Islet of Langerhans (tissue), 1 donor: ENCODE measurements around the gene DOCK7.
"Not testable (repeated sequence)": the region's sequence is repeated elsewhere in the genome, so short reads cannot be mapped to it uniquely, and the experiment has no call there.

Experiments
- FAIRE-seq: peaks from one replicate; lab custom pipeline; 2011; peaks lifted over from hg19 to GRCh38; lab: Jason Lieb, UNC

DOCK7 gene

DNA sequence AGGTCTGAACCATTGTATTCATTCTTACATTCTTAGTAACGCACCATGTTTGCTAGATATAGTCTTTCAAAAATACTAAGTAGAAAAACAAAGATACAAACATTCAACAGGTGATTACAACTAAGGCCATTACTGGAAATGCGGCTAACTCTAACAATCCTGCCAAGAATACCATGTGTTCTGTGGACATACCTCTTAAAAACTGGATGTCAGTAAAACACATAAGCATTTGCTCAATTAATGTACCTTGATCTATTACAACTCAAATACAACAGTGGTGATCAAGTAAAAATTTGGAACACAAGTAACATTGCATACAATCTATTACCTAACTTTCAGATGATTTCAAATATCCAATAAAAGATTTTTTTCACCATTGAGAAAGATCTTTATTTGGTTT lies 75.4 kb downstream of the DOCK7 start:
- no peak for FAIRE-seq

DNA sequence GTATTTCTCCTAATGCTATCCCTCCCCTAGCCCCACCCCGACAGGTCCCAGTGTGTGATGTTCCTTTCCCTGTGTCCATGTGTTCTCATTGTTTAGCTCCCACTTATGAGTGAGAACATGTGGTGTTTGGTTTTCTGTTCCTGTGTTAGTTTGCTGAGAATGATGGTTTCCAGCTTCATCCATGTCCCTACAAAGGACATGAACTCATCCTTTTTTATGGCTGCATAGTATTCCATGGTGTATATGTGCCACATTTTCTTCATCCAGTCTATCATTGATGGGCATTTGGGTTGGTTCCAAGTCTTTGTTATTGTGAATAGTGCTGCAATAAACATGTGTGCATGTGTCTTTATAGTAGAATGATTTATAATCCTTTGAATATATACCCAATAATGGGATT lies 77.6 kb downstream of the DOCK7 start:
- not testable (repeated sequence) for FAIRE-seq

- FAIRE-seq: no peak
These were observed 79.3 kb downstream of the DOCK7 start for GRCh38 chr1:62608905-62609304.

DNA sequence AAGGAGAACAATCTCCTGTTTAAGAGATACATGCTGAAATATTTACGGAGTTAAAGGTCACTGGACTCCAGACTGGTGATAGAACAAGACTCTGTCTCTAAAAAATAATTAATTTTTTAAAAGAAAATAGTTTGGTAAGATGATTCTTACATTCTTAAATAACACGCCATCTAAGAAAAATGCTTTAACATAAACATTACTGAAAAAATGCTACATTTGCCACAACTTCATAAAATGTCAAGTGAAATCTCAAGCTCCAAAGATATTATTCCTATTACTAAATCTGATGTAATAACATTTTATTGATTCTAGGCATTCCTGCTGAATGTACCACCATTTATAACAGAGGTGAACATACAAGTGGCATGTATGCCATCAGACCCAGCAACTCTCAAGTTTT lies 86.7 kb downstream of the DOCK7 start:
- no peak for FAIRE-seq

DNA sequence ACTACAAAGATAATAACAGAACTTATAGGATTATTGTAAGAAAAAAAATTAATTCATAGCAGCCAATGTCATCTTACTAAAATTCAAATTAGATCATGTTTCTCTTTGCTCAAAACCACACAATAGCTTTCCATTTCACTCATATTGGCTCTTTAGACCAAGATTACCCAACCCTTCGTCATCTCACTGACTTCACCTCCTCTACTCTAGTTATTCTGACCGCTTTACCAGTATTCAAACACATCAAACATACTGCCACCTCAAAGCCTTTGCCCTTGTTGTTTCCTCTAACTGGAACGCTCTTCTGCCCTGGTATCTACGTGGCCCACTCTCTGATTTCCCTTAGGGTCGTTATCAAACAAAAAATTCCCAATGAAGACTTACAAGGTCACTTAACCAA lies 89.1 kb downstream of the DOCK7 start:
- no peak for FAIRE-seq

DNA sequence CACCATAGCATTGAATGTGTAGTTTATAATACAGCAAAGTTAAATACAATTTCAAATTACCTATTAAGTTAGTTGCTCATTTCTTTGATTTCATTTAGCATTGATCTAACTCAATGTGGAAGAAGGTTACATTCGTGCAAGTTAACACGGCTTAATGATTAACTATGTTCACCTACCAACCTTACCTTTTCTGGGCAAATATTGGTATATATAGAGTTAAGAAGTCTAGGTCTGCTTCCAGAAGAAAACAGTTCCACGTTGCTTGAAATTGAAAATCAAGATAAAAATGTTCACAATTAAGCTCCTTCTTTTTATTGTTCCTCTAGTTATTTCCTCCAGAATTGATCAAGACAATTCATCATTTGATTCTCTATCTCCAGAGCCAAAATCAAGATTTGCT lies 90.9 kb downstream of the DOCK7 start, which contains the start of gene ANGPTL3:
TSS of gene ANGPTL3 (plus strand) at position 240 of the 400 bp plus-strand sequence. CDS start at position 287, 47 bp downstream.
- FAIRE-seq: peak; percentile 49

GRCh38 chr1:62595647-62596046 lies 92.5 kb downstream of the DOCK7 start:
- no peak for FAIRE-seq

- peak; percentile 80 for FAIRE-seq
These were observed 94.3 kb downstream of the DOCK7 start for GRCh38 chr1:62593825-62594394.

DNA sequence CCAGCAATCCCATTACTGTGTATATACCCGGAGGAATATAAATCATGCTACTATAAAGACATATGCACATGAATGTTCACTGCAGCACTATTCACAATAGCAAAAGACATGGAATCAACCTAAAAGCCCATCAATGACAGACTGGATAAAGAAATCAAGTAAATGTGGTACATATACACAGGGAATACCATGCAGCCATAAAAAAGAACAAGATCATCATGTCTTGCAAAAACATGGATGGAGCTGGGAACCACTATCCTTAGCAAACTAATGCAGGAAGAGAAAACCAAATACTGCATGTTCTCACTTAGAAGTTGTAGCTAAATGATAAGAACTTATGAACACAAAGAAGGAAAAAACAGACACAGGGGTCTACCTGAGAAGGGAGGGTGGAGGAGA lies 97.2 kb downstream of the DOCK7 start:
- no peak for FAIRE-seq

DNA sequence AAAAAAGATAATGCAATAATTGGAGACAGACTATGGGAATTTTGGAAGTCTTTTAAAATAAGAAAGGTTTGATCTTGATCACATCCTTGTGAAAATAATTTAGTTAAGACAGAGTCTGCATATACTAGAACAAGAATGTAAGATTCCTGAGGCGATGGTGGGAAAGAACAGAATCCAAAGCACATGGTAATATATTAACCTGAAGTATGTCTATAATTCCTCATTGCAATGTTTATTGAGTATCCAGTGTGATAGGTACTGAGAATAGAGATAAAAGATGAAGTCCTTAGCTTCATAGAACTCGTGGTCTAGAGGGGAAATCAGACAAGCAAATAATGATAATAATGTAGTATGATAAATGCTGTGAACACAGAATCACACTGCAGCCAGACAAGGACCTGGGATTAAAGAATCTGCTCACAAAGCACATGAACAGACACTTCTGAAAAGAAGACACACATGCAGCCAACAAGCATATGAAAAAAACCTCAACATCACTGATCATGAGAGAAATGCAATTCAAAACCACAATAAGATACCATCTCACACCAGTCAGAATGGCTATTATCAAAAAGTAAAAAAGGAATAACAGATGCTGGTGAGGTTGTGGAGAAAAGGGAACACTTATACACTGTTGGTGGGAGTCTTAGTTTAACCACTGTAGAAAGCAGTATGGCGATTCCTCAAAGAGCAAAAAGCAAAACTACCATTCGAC lies 97.8 kb downstream of the DOCK7 start:
- no peak for FAIRE-seq

- peak; percentile 5 for FAIRE-seq
These were observed 98.9 kb downstream of the DOCK7 start for GRCh38 chr1:62589321-62589720.

GRCh38 chr1:62588000-62588399 lies 100.2 kb downstream of the DOCK7 start:
- FAIRE-seq: no peak

GRCh38 chr1:62585469-62586155 lies 102.6 kb downstream of the DOCK7 start:
- FAIRE-seq: no peak

- FAIRE-seq: no peak
These were observed 114.5 kb downstream of the DOCK7 start for GRCh38 chr1:62573675-62574074.

DNA sequence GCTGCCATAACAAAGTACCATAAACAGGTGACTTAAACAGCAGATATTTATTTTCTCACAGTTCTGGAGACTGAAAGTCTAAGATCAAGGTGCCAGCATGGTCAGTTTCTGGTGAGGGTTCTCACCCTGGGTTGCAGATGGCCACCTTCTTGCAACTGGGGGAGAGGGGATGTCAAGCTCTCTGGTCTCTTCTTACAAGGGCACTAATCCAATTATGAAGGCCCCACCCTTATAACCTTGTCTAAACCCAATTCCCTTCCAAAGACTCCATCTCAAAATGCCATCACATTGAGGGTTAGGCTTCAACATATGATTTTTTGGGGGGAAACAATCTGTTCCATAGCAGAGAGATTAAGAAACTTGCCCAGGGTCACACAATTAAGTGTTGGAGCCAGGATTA lies 115.7 kb downstream of the DOCK7 start:
- FAIRE-seq: no peak

- FAIRE-seq: not testable (repeated sequence)
These were observed 116.7 kb downstream of the DOCK7 start for GRCh38 chr1:62571517-62571916.

DNA sequence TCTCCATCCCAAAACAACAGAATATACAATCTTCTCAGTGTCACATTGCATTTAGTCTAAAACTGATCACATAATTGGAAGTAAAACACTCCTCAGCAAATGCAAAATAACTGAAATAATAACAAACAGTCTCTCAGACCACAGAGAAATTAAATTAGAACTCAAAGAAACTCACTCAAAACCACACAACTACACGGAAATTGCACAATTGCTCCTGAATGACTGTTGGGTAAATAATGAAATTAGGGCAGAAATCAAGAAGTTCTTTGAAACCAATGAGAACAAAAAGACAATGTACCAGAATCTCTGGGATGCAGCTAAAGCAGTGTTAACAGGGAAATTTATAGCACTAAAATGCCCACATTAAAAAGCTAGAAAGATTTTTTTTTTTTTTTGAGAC lies 120.3 kb downstream of the DOCK7 start:
- FAIRE-seq: not testable (repeated sequence)

DNA sequence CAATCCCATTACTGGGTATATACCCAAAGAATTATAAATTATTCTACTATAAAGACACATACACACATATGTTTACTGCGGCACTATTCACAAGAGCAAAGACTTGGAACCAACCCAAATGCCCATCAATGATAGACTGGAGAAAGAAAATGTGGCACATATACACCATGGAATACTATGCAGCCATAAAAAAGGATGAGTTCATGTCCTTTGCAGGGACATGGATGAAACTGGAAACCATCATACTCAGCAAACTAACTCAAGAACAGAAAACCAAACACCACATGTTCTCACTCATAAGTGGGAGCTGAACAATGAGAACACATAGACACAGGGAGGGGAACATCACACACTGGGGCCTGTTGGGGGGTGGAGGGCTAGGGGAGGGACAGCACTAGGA lies 121.0 kb downstream of the DOCK7 start:
- not testable (repeated sequence) for FAIRE-seq

DNA sequence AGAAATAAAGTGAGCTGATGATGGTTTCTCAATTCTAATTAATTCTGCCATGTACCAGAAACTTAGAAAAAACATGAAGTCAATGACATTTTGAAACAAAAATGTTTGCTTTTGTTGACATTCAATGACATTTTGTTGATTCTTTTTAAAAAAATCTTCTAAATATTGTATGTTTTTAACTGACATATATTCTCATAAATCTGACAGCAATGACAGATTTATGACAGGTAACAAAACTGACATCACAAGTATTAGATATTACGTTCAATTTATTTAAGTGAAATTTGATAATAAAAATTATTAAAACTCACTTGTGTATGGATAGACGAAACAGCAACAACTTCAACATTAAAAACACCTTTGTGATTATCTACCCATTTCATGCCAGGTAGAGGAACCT lies 126.9 kb downstream of the DOCK7 start:
- FAIRE-seq: peak; percentile 88

GRCh38 chr1:62544570-62544969 lies 143.6 kb downstream of the DOCK7 start:
- FAIRE-seq: no peak

GRCh38 chr1:62541048-62541447 lies 147.1 kb downstream of the DOCK7 start:
- no peak for FAIRE-seq

DNA sequence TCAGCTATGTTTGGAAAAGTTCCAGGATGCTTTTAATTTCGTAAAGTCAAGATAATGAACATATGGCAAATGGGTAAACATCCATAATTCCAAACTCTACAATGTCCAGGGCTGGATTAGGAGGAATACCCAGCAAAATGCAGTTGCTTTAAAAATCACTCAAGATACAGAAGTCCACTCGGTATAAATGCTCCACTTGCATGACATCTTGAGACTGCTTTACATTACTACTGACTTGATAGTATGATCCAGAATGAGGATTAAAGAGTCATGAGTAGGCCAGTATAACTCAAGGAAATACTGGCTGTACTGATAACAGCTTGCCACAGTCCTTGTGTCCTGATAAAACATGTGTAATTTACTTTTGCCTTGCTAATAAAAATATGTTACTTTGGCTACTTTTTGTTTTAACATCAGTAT lies 149.1 kb downstream of the DOCK7 start:
- FAIRE-seq: no peak

GRCh38 chr1:62536865-62537264 lies 151.3 kb downstream of the DOCK7 start:
- no peak for FAIRE-seq
